HEK293 (cell line): ENCODE data around the gene GUCA1A.

Experiments
- MZF1 ChIP-seq: fragments of 450-650 bp; formaldehyde crosslinking; IDR thresholded peaks from 2 replicates; pipeline ENCODE4 v1.5.1; 2017; ENCODE audit warnings: missing biosample characterization, missing genetic modification characterization, borderline replicate concordance
- SP2 ChIP-seq: fragments of 450-650 bp; formaldehyde crosslinking; IDR thresholded peaks from 2 replicates; pipeline ENCODE4 v1.5.1; 2016; ENCODE audit warnings: missing biosample characterization, missing genetic modification characterization
- ZNF157 ChIP-seq: fragments of 450-650 bp; formaldehyde crosslinking; IDR thresholded peaks from 2 replicates; pipeline ENCODE4 v1.5.1; 2016; ENCODE audit warnings: missing biosample characterization, missing genetic modification characterization
- ZNF23 ChIP-seq: fragments of 450-650 bp; formaldehyde crosslinking; IDR thresholded peaks from 2 replicates; pipeline ENCODE4 v1.5.1; 2016; ENCODE audit warnings: missing biosample characterization, missing genetic modification characterization, borderline replicate concordance
- ZNF302 ChIP-seq: fragments of 450-650 bp; formaldehyde crosslinking; IDR thresholded peaks from 2 replicates; pipeline ENCODE4 v1.5.1; 2016; ENCODE audit warnings: missing biosample characterization, missing genetic modification characterization, low read depth
- ZNF792 ChIP-seq: fragments of 450-650 bp; formaldehyde crosslinking; IDR thresholded peaks from 2 replicates; pipeline ENCODE4 v1.5.1; 2016; ENCODE audit warnings: missing biosample characterization, missing genetic modification characterization
- ZSCAN23 ChIP-seq: fragments of 450-650 bp; formaldehyde crosslinking; IDR thresholded peaks from 2 replicates; pipeline ENCODE4 v1.5.1; 2016; ENCODE audit warnings: missing biosample characterization, missing genetic modification characterization
- TF ChIP-seq, protein P1 (sequence below): fragments of 450-650 bp; formaldehyde crosslinking; IDR thresholded peaks from 2 replicates; pipeline ENCODE4 v1.5.1; 2016; ENCODE audit warnings: missing biosample characterization, missing genetic modification characterization, low read depth
- TF ChIP-seq, protein P2 (sequence below): fragments of 450-650 bp; formaldehyde crosslinking; IDR thresholded peaks from 2 replicates; pipeline ENCODE4 v1.5.1; 2016; ENCODE audit warnings: missing biosample characterization, missing genetic modification characterization
- TF ChIP-seq, protein P3 (sequence below): fragments of 450-650 bp; formaldehyde crosslinking; IDR thresholded peaks from 2 replicates; pipeline ENCODE4 v1.5.1; 2016; ENCODE audit warnings: missing biosample characterization, missing genetic modification characterization
- TF ChIP-seq, protein P4 (sequence below): fragments of 450-650 bp; formaldehyde crosslinking; IDR thresholded peaks from 2 replicates; pipeline ENCODE4 v1.5.1; 2017; ENCODE audit warnings: missing biosample characterization, missing genetic modification characterization
- TF ChIP-seq, protein P5 (sequence below): fragments of 450-650 bp; formaldehyde crosslinking; IDR thresholded peaks from 2 replicates; pipeline ENCODE4 v1.5.1; 2016; ENCODE audit warnings: missing biosample characterization, missing genetic modification characterization

DNA sequence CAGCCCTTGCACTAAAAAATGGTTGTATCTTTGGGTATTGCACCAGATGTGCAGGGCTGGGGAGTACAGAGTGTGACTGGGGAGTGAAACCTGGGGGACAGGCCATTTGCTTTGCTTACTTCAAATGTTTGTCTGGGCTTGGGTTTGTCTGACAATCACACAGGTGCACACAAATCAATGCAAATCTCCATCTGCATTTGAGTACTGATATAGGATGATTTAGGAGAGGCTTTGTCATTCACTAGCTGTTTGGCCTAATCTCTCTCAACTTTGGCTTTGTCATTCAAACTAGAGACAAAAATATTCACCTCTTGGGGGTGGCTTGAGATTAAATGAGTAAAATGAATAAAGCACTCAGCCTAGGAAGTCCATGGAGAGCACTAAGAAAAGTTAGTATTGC, 3.8 kb downstream of the GUCA1A start:
- TF ChIP-seq SP2 (tag by site-specific recombination) (no peak), ZNF302 (tag by site-specific recombination) (no peak), ZNF792 (tag by site-specific recombination) (no peak), MZF1 (no peak), ZSCAN23 (tag by site-specific recombination) (no peak), ZNF157 (tag by site-specific recombination) (no peak), ZNF23 (tag by site-specific recombination) (no peak)
- TF ChIP-seq, protein P1, sequence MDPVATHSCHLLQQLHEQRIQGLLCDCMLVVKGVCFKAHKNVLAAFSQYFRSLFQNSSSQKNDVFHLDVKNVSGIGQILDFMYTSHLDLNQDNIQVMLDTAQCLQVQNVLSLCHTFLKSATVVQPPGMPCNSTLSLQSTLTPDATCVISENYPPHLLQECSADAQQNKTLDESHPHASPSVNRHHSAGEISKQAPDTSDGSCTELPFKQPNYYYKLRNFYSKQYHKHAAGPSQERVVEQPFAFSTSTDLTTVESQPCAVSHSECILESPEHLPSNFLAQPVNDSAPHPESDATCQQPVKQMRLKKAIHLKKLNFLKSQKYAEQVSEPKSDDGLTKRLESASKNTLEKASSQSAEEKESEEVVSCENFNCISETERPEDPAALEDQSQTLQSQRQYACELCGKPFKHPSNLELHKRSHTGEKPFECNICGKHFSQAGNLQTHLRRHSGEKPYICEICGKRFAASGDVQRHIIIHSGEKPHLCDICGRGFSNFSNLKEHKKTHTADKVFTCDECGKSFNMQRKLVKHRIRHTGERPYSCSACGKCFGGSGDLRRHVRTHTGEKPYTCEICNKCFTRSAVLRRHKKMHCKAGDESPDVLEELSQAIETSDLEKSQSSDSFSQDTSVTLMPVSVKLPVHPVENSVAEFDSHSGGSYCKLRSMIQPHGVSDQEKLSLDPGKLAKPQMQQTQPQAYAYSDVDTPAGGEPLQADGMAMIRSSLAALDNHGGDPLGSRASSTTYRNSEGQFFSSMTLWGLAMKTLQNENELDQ (tag by site-specific recombination): no peak
- TF ChIP-seq, protein P2, sequence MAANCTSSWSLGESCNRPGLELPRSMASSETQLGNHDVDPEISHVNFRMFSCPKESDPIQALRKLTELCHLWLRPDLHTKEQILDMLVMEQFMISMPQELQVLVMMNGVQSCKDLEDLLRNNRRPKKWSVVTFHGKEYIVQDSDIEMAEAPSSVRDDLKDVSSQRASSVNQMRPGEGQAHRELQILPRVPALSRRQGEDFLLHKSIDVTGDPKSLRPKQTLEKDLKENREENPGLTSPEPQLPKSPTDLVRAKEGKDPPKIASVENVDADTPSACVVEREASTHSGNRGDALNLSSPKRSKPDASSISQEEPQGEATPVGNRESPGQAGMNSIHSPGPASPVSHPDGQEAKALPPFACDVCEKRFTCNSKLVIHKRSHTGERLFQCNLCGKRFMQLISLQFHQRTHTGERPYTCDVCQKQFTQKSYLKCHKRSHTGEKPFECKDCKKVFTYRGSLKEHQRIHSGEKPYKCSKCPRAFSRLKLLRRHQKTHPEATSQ (tag by site-specific recombination): no peak
- TF ChIP-seq, protein P3, sequence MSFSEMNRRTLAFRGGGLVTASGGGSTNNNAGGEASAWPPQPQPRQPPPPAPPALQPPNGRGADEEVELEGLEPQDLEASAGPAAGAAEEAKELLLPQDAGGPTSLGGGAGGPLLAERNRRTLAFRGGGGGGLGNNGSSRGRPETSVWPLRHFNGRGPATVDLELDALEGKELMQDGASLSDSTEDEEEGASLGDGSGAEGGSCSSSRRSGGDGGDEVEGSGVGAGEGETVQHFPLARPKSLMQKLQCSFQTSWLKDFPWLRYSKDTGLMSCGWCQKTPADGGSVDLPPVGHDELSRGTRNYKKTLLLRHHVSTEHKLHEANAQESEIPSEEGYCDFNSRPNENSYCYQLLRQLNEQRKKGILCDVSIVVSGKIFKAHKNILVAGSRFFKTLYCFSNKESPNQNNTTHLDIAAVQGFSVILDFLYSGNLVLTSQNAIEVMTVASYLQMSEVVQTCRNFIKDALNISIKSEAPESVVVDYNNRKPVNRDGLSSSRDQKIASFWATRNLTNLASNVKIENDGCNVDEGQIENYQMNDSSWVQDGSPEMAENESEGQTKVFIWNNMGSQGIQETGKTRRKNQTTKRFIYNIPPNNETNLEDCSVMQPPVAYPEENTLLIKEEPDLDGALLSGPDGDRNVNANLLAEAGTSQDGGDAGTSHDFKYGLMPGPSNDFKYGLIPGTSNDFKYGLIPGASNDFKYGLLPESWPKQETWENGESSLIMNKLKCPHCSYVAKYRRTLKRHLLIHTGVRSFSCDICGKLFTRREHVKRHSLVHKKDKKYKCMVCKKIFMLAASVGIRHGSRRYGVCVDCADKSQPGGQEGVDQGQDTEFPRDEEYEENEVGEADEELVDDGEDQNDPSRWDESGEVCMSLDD (tag by site-specific recombination): no peak
- TF ChIP-seq, protein P4, sequence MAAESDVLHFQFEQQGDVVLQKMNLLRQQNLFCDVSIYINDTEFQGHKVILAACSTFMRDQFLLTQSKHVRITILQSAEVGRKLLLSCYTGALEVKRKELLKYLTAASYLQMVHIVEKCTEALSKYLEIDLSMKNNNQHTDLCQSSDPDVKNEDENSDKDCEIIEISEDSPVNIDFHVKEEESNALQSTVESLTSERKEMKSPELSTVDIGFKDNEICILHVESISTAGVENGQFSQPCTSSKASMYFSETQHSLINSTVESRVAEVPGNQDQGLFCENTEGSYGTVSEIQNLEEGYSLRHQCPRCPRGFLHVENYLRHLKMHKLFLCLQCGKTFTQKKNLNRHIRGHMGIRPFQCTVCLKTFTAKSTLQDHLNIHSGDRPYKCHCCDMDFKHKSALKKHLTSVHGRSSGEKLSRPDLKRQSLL (tag by site-specific recombination): no peak
- TF ChIP-seq, protein P5, sequence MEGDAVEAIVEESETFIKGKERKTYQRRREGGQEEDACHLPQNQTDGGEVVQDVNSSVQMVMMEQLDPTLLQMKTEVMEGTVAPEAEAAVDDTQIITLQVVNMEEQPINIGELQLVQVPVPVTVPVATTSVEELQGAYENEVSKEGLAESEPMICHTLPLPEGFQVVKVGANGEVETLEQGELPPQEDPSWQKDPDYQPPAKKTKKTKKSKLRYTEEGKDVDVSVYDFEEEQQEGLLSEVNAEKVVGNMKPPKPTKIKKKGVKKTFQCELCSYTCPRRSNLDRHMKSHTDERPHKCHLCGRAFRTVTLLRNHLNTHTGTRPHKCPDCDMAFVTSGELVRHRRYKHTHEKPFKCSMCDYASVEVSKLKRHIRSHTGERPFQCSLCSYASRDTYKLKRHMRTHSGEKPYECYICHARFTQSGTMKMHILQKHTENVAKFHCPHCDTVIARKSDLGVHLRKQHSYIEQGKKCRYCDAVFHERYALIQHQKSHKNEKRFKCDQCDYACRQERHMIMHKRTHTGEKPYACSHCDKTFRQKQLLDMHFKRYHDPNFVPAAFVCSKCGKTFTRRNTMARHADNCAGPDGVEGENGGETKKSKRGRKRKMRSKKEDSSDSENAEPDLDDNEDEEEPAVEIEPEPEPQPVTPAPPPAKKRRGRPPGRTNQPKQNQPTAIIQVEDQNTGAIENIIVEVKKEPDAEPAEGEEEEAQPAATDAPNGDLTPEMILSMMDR (tag by site-specific recombination): no peak
